ENCODE data around the gene BCL2L13.

DNA sequence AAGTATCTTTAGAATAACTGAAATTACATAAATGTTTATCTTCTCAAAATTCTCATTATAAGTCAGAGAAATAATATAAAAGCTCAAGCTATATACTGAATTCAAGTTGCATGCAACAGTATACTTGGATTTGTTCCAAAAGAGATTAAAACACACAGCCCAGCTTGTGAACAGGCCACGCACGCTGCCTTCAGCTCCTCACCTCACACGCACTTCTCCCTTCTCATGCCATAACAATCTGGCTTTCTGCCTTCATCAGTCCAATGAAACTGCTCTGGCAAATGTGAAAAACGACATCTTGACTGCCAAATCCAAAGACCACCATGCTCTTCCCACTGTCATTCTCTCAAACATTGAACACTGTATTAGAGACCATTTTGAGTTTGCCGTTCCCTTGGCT is 32.1 kb upstream of the BCL2L13 start:
- TF ChIP-seq, protein P1, sequence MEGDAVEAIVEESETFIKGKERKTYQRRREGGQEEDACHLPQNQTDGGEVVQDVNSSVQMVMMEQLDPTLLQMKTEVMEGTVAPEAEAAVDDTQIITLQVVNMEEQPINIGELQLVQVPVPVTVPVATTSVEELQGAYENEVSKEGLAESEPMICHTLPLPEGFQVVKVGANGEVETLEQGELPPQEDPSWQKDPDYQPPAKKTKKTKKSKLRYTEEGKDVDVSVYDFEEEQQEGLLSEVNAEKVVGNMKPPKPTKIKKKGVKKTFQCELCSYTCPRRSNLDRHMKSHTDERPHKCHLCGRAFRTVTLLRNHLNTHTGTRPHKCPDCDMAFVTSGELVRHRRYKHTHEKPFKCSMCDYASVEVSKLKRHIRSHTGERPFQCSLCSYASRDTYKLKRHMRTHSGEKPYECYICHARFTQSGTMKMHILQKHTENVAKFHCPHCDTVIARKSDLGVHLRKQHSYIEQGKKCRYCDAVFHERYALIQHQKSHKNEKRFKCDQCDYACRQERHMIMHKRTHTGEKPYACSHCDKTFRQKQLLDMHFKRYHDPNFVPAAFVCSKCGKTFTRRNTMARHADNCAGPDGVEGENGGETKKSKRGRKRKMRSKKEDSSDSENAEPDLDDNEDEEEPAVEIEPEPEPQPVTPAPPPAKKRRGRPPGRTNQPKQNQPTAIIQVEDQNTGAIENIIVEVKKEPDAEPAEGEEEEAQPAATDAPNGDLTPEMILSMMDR (IDR thresholded peaks at IDR 0.05) = no peak
- no peak for TF ChIP-seq POLR2A (IDR thresholded peaks at IDR 0.05)
